Measurements from ENCODE around the gene CXCL16. TPM values are rescaled to one million over a fixed set of nuclear protein-coding genes. Genes with fewer than 3 reads are reported as not detected.

Gene CXCL16
- total RNA-seq, 1 experiment from 2014 or later, result 4.0 TPM

- CTCF ChIA-PET, result no interaction called here
- no peak for DNase-seq (ENCODE audit: low spot score)
- POLR2A ChIA-PET (ENCODE audit: low non-redundant PET), result no interaction called here
- intact Hi-C loops (cut with micrococcal nuclease; ENCODE audit: unreplicated experiment), result loop anchor here (5.0 kb wide), 1 partner anchor 169 kb away; the partner anchor contains the start of gene CHRNE
- Histone ChIP-seq H3K4me1 (ENCODE audit: insufficient read depth, low read length, poor library complexity, severe bottlenecking) (no peaks in the 10 kb centered on the region), H3K27me3 (replicated peaks; ENCODE audit: insufficient read depth, low read depth, low read length, poor library complexity) (peaks cover 1% of the 10 kb centered on the region), H3K27ac (ENCODE audit: low read depth, low read length, poor library complexity, severe bottlenecking) (no peak overlapping the region), H3K4me3 (ENCODE audit: low read depth, low read length, poor library complexity, severe bottlenecking) (no peak overlapping the region), H3K9me3 (ENCODE audit: low read depth, low read length, poor library complexity, severe bottlenecking) (no peaks in the 10 kb centered on the region), H3K36me3 (ENCODE audit: insufficient read depth, low read length, poor library complexity, severe bottlenecking) (no peaks in the 10 kb centered on the region)
- TF ChIP-seq CTCF (conservative IDR thresholded peaks at IDR 0.05; ENCODE audit: low read depth, low read length) (peak; percentile 20; the same call in 1 of the 2 replicates), EZH2 (IDR thresholded peaks at IDR 0.05; ENCODE audit: borderline replicate concordance, low read depth, low read length, poor library complexity, severe bottlenecking) (no peak)
- BruUV-seq (replicated peaks), result no TSS peak
Measured at GRCh38 chr17:4733073-4733531, 6.6 kb downstream of the CXCL16 start.

DNA sequence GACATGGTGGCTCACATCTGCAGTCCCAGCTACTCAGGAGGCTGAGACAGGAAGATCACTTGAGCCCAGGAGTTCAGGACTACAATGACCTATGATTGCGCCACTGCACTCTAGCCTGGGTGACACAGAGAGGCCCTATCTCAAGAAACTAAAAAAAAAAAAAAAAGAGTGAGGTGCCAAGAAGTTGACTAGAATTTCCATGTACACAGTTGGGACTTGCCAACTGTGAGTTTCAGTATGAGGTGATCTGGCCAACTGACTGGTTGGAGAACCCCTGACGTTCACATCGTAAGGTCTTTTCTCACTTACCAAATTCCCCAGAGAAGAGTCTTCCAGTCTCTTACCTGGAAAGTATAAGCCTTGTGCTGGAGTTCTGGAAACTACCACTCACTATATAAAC lies 11.6 kb downstream of the CXCL16 start:
- ChIA-PET POLR2A (ENCODE audit: low non-redundant PET) (no interaction called here), CTCF (no interaction called here)
- Histone ChIP-seq H3K27me3 (replicated peaks; ENCODE audit: insufficient read depth, low read depth, low read length, poor library complexity) (no peaks in the 10 kb centered on the region), H3K4me1 (ENCODE audit: insufficient read depth, low read length, poor library complexity, severe bottlenecking) (no peaks in the 10 kb centered on the region), H3K27ac (ENCODE audit: low read depth, low read length, poor library complexity, severe bottlenecking) (no peak overlapping the region), H3K9me3 (ENCODE audit: low read depth, low read length, poor library complexity, severe bottlenecking) (no peaks in the 10 kb centered on the region), H3K4me3 (ENCODE audit: low read depth, low read length, poor library complexity, severe bottlenecking) (no peak overlapping the region), H3K36me3 (ENCODE audit: insufficient read depth, low read length, poor library complexity, severe bottlenecking) (no peaks in the 10 kb centered on the region)
- no TSS peak for BruUV-seq (replicated peaks)
- intact Hi-C loops (cut with micrococcal nuclease; ENCODE audit: unreplicated experiment), result no loop called here
- no peak for DNase-seq (ENCODE audit: low spot score)
- no peak for TF ChIP-seq CTCF (conservative IDR thresholded peaks at IDR 0.05; ENCODE audit: low read depth, low read length)
- TF ChIP-seq EZH2 (IDR thresholded peaks at IDR 0.05; ENCODE audit: borderline replicate concordance, low read depth, low read length, poor library complexity, severe bottlenecking), result no peak

DNA sequence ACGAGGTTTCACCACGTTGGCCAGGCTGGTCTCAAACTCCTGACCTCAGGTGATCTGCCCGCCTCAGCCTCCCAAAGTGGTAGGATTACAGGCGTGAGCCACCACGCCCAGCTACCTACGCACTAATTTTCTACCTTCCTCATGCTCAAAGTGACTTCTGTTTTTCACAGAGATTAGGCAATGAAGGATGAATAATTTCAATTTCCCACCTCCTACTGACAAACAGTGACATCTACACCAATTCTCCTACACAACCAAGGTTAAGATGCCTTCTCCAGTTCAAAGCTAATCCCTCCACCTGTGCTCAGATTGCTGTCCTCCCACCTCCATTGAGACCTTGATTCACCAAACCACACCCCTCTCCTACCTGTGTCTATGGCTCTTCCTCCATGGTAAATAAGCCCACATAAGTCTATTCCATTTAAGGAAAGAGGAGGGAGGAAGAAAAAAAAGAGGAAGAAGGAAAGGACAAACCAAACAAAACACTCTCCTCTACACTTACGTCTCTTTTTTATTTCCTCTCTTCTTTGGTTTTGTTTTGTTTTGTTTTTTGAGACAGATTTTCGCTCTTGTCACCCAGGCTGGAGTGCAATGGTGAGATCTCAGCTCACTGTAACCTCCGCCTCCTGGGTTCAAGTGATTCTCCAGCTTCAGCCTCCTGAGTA lies 13.9 kb downstream of the CXCL16 start:
- ChIA-PET CTCF (interaction anchor here (0.7 kb wide), 1 partner anchor 16 kb away, joined by 4 read pairs; no protein-coding TSS in a partner anchor), POLR2A (ENCODE audit: low non-redundant PET) (no interaction called here)

More for the DNA sequence above, 13.9 kb downstream of the CXCL16 start:
- TF ChIP-seq CTCF (conservative IDR thresholded peaks at IDR 0.05; ENCODE audit: low read depth, low read length) (no peak), EZH2 (IDR thresholded peaks at IDR 0.05; ENCODE audit: borderline replicate concordance, low read depth, low read length, poor library complexity, severe bottlenecking) (no peak)
- intact Hi-C loops (cut with micrococcal nuclease; ENCODE audit: unreplicated experiment), result no loop called here
- H3K27ac ChIP-seq (ENCODE audit: low read depth, low read length, poor library complexity, severe bottlenecking), result no peak overlapping the region
- H3K4me1 ChIP-seq (ENCODE audit: insufficient read depth, low read length, poor library complexity, severe bottlenecking), result no peaks in the 10 kb centered on the region
- no peak for DNase-seq (ENCODE audit: low spot score)
- no peaks in the 10 kb centered on the region for H3K27me3 ChIP-seq (replicated peaks; ENCODE audit: insufficient read depth, low read depth, low read length, poor library complexity)
- H3K36me3 ChIP-seq (ENCODE audit: insufficient read depth, low read length, poor library complexity, severe bottlenecking), result no peaks in the 10 kb centered on the region
- no TSS peak for BruUV-seq (replicated peaks)
- no peak overlapping the region for H3K4me3 ChIP-seq (ENCODE audit: low read depth, low read length, poor library complexity, severe bottlenecking)
- no peaks in the 10 kb centered on the region for H3K9me3 ChIP-seq (ENCODE audit: low read depth, low read length, poor library complexity, severe bottlenecking)

Measured in A673 (cell line).